Measurements from ENCODE around the gene RSAD2.

DNA sequence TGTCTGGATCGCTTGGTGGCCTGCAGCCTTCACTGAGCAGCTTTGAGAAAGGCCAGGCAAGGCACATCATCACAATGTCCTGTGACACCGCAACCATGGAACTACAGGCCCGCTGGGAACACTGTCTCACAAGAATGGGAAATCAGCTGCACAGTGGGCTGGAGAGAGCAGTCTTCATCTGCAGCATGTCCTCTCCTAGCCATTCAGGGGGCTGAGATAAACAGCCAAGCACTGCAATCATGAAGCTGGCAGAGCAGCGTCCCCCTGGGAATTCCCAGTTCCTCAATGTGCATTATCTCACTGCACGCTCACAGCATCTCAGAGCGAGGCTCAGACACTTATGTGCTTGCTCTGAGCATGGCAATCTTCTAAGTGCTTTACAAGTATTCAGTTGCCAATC, 13.8 kb upstream of the RSAD2 start:
- TF ChIP-seq POLR2A (IDR thresholded peaks at IDR 0.05; ENCODE audit: low read length), result no peak
- no peak for TF ChIP-seq CTCF (IDR thresholded peaks at IDR 0.05)
- TF ChIP-seq, protein P1, sequence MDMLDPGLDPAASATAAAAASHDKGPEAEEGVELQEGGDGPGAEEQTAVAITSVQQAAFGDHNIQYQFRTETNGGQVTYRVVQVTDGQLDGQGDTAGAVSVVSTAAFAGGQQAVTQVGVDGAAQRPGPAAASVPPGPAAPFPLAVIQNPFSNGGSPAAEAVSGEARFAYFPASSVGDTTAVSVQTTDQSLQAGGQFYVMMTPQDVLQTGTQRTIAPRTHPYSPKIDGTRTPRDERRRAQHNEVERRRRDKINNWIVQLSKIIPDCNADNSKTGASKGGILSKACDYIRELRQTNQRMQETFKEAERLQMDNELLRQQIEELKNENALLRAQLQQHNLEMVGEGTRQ (IDR thresholded peaks at IDR 0.05), result no peak
- TF ChIP-seq PHF8 (IDR thresholded peaks at IDR 0.05; ENCODE audit: borderline replicate concordance, low read depth), result no peak
- no peak for TF ChIP-seq MYC (IDR thresholded peaks at IDR 0.05; ENCODE audit: borderline replicate concordance, low read length)
- TF ChIP-seq EHF (CRISPR knock-in tag; IDR thresholded peaks at IDR 0.05), result no peak
